HCT116 (cell line): Measurements from ENCODE around the gene INAVA. TPM values are rescaled to one million over a fixed set of nuclear protein-coding genes. Genes with fewer than 3 reads are reported as not detected.

Source experiments
- ATAC-seq: fragments of 200-7000 bp; cut with Tn5 transposase; 2 replicates; pipeline ENCODE4 v1.9.1; 2020; ENCODE audit warnings: mild to moderate bottlenecking, moderate library complexity
- BruUV-seq: library from RNA; stranded (reverse); fragments of 400-500 nt; replicated peaks from 2 replicates; lab custom pipeline; 2021; lab: Mats Ljungman, UMichigan
- CTCF ChIA-PET: fragments of 300-600 bp; sonication (Branson Sonifier 250); formaldehyde crosslinking; loops from one replicate; lab custom pipeline; 2021; ENCODE audit warnings: antibody characterized with exemption; lab: Charles Lee
- POLR2A ChIA-PET: fragments of 300-600, 350-600 bp; sonication (Branson Sonifier 250); formaldehyde crosslinking; loops from one replicate; lab custom pipeline; 2021; ENCODE audit warnings: antibody characterized with exemption; lab: Charles Lee
- RAD21 ChIA-PET, 2 experiments: fragments of 300-600 bp; sonication (Branson Sonifier 250); formaldehyde crosslinking; loops; one replicate each; lab custom pipeline; 2023; ENCODE audit warnings: low total read pairs in 2 of 2; ENCODE audit not compliant: uncharacterized antibody in 2 of 2, unreplicated experiment in 2 of 2, low non-redundant PET in 1 of 2; lab: Charles Lee
- DNase-seq: peaks from one replicate; pipeline ENCODE4 v3.0.0-alpha.2; 2010; ENCODE audit warnings: low read depth, low spot score
- H2AFZ ChIP-seq: fragments of 200-600 bp; shearing (Covaris generic), sonication (generic); 2 replicates; pipeline ENCODE4 v1.6.1; 2017; ENCODE audit warnings: low read depth, mixed run types, mixed read lengths, antibody characterized with exemption, low read length; ENCODE audit not compliant: poor library complexity, severe bottlenecking
- H3K27ac ChIP-seq: 2 replicates; pipeline ENCODE4 v1.5.1; 2012; ENCODE audit warnings: low read depth, low read length
- H3K27me3 ChIP-seq: fragments of 200-600 bp; sonication (generic); 2 replicates; pipeline ENCODE4 v1.6.1; 2016; ENCODE audit warnings: mixed run types, low read length, mixed read lengths; ENCODE audit not compliant: insufficient read depth
- H3K36me3 ChIP-seq, 2 experiments: fragments of 200-500 bp in 1 of 2; fragments of 200-600 bp in 1 of 2; sonication (Bioruptor generic) in 1 of 2; sonication (generic) in 1 of 2; 2 replicates each; pipeline versions ENCODE4 v1.5.1 to v1.6.1; 2014 to 2016; ENCODE audit warnings: low read length in 2 of 2, inconsistent platforms in 1 of 2, mixed read lengths in 1 of 2, mixed run types in 1 of 2; ENCODE audit not compliant: insufficient read depth in 2 of 2, control insufficient read depth in 1 of 2
- H3K4me1 ChIP-seq, 2 experiments: fragments of 200-600 bp in 1 of 2; sonication (generic) in 1 of 2; 2 replicates each; pipeline versions ENCODE4 v1.5.1 to v1.6.1; 2012 to 2017; ENCODE audit warnings: low read length in 2 of 2, inconsistent platforms in 1 of 2, mild to moderate bottlenecking in 1 of 2, mixed read lengths in 1 of 2, mixed run types in 1 of 2, moderate library complexity in 1 of 2; ENCODE audit not compliant: insufficient read depth in 2 of 2, control insufficient read depth in 1 of 2
- H3K4me2 ChIP-seq: fragments of 200-600 bp; sonication (generic); 2 replicates; pipeline ENCODE4 v1.6.1; 2017; ENCODE audit warnings: mixed run types, low read length, mixed read lengths
- H3K4me3 ChIP-seq, 2 experiments: fragments of 200-600 bp in 1 of 2; sonication (generic) in 1 of 2; replicated peaks in 1 of 2; 2 replicates each; pipeline ENCODE4 v1.5.1; 2011 to 2016; ENCODE audit warnings: low read length in 2 of 2, control low read depth in 1 of 2, low read depth in 1 of 2, mild to moderate bottlenecking in 1 of 2, mixed read lengths in 1 of 2, mixed run types in 1 of 2
- H3K79me2 ChIP-seq: fragments of 200-600 bp; sonication (generic); 2 replicates; pipeline ENCODE4 v1.6.1; 2017; ENCODE audit warnings: mild to moderate bottlenecking, mixed run types, low read length, moderate library complexity, mixed read lengths; ENCODE audit not compliant: insufficient read depth
- H3K9ac ChIP-seq: fragments of 200-600 bp; sonication (generic); 2 replicates; pipeline ENCODE4 v1.6.1; 2016; ENCODE audit warnings: low read length, mixed read lengths
- H3K9me2 ChIP-seq: fragments of 200-600 bp; sonication (generic), shearing (Covaris generic); 2 replicates; pipeline ENCODE4 v1.6.1; 2017; ENCODE audit warnings: mixed run types, mild to moderate bottlenecking, moderate library complexity; ENCODE audit not compliant: insufficient read depth
- H3K9me3 ChIP-seq, 2 experiments: fragments of 200-500 bp in 1 of 2; fragments of 200-600 bp in 1 of 2; sonication (Bioruptor generic) in 1 of 2; sonication (generic) in 1 of 2; 2 replicates each; pipeline ENCODE4 v1.6.1; 2014 to 2017; ENCODE audit warnings: low read length in 2 of 2, mixed read lengths in 2 of 2, inconsistent platforms in 1 of 2, low read depth in 1 of 2, mild to moderate bottlenecking in 1 of 2, mixed run types in 1 of 2, moderate library complexity in 1 of 2; ENCODE audit not compliant: control insufficient read depth in 1 of 2, insufficient read depth in 1 of 2
- H4K20me1 ChIP-seq: fragments of 200-600 bp; sonication (generic), shearing (Covaris generic); 2 replicates; pipeline ENCODE4 v1.6.1; 2017; ENCODE audit warnings: mixed run types, mild to moderate bottlenecking, moderate library complexity; ENCODE audit not compliant: insufficient read depth
- CBX3 ChIP-seq: IDR thresholded peaks from 2 replicates; pipeline ENCODE4 v1.6.1; 2012; ENCODE audit warnings: low read depth
- CEBPB ChIP-seq: IDR thresholded peaks from 2 replicates; pipeline ENCODE4 v1.6.1; 2012; ENCODE audit warnings: low read depth
- EGR1 ChIP-seq: IDR thresholded peaks from 2 replicates; pipeline ENCODE4 v1.6.1; 2012; ENCODE audit warnings: low read depth
- ELF1 ChIP-seq: IDR thresholded peaks from 2 replicates; pipeline ENCODE4 v1.6.1; 2012; ENCODE audit warnings: low read depth, borderline replicate concordance
- EZH2 ChIP-seq: fragments of 200-600 bp; sonication (generic); IDR thresholded peaks from 2 replicates; pipeline ENCODE4 v1.6.1; 2017; ENCODE audit warnings: antibody characterized with exemption, mixed run types
- EZH2phosphoT487 ChIP-seq: fragments of 200-600 bp; IDR thresholded peaks from 2 replicates; pipeline ENCODE4 v1.6.1; 2018; ENCODE audit warnings: antibody characterized with exemption, borderline replicate concordance
- FOSL1 ChIP-seq: IDR thresholded peaks from 2 replicates; pipeline ENCODE4 v1.6.1; 2012; ENCODE audit warnings: low read depth
- POLR2A ChIP-seq: IDR thresholded peaks from 2 replicates; pipeline ENCODE4 v1.7.0; 2011; ENCODE audit warnings: borderline replicate concordance; ENCODE audit not compliant: insufficient read depth, insufficient read length; ENCODE audit errors: extremely low read depth
- POLR2AphosphoS5 ChIP-seq: IDR thresholded peaks from 2 replicates; pipeline ENCODE4 v1.6.1; 2011; ENCODE audit warnings: mild to moderate bottlenecking, low read depth, low read length, moderate library complexity
- SIN3A ChIP-seq: IDR thresholded peaks from 2 replicates; pipeline ENCODE4 v1.6.1; 2012; ENCODE audit warnings: low read depth
- SP1 ChIP-seq: IDR thresholded peaks from 2 replicates; pipeline ENCODE4 v1.6.1; 2012; ENCODE audit warnings: low read depth
- SRF ChIP-seq: IDR thresholded peaks from 2 replicates; pipeline ENCODE4 v1.6.1; 2012; ENCODE audit warnings: low read depth
- TCF7L2 ChIP-seq: IDR thresholded peaks from 2 replicates; pipeline ENCODE4 v1.7.0; 2011; ENCODE audit warnings: borderline replicate concordance, inconsistent platforms; ENCODE audit not compliant: insufficient read depth, insufficient read length; ENCODE audit errors: extremely low read depth
- YY1 ChIP-seq: IDR thresholded peaks from 2 replicates; pipeline ENCODE4 v1.6.1; 2011; ENCODE audit warnings: low read length, low read depth, moderate library complexity, mild to moderate bottlenecking; ENCODE audit not compliant: insufficient replicate concordance; ENCODE audit errors: extremely low read depth
- ZFX ChIP-seq: fragments of 450-650 bp; IDR thresholded peaks from 2 replicates; pipeline ENCODE4 v1.6.1; 2017
- ZNF274 ChIP-seq: fragments of 200-500 bp; sonication (Bioruptor generic); IDR thresholded peaks from 2 replicates; pipeline ENCODE4 v1.6.1; 2014; ENCODE audit warnings: mild to moderate bottlenecking, low read depth, low read length, inconsistent platforms
- intact Hi-C: fragments of 100-400 bp; cut with micrococcal nuclease; formaldehyde crosslinking; loops from 2 replicates; pipeline ENCODE4 v1.10.0; 2022
- total RNA-seq: library from RNA; stranded (reverse); gene quantifications from one replicate; pipeline ENCODE4 v1.2.1, GENCODE V29; 2021; ENCODE audit not compliant: unreplicated experiment

INAVA gene
- total RNA-seq, 1 experiment from 2014 or later: 18.8 TPM

- ATAC-seq: no peak
- H3K27ac ChIP-seq: no peak overlapping the region
- TF ChIP-seq CBX3 (no peak), SIN3A (no peak), ZNF274 (no peak), ZFX (no peak), SP1 (no peak), SRF (no peak), YY1 (no peak), EZH2phosphoT487 (no peak), EZH2 (no peak), POLR2AphosphoS5 (no peak), ELF1 (no peak), FOSL1 (no peak), POLR2A (no peak), EGR1 (no peak), CEBPB (no peak), TCF7L2 (no peak)
- POLR2A ChIA-PET: no interaction called here
- no peaks in the 10 kb centered on the region for H3K27me3 ChIP-seq
- no peaks in the 10 kb centered on the region for H4K20me1 ChIP-seq
- no peak overlapping the region for H2AFZ ChIP-seq
- RAD21 ChIA-PET: no interaction called here
- H3K9me3 ChIP-seq: no peaks in the 10 kb centered on the region
- H3K79me2 ChIP-seq: no peaks in the 10 kb centered on the region
- no peaks in the 10 kb centered on the region; a peak in 1 of 4 replicates for H3K36me3 ChIP-seq
- CTCF ChIA-PET: no interaction called here
- no peaks in the 10 kb centered on the region for H3K9me2 ChIP-seq
- no peak overlapping the region for H3K4me3 ChIP-seq
- no peak for DNase-seq
- intact Hi-C loops: no loop called here
- no peaks in the 10 kb centered on the region for H3K4me1 ChIP-seq
- H3K4me2 ChIP-seq: no peak overlapping the region
- no peak overlapping the region for H3K9ac ChIP-seq
- no TSS peak for BruUV-seq
These were observed 18.2 kb downstream of the INAVA start for GRCh38 chr1:200912737-200913407.
